ENCODE measurements around the gene MARCHF10.

Gene MARCHF10

DNA sequence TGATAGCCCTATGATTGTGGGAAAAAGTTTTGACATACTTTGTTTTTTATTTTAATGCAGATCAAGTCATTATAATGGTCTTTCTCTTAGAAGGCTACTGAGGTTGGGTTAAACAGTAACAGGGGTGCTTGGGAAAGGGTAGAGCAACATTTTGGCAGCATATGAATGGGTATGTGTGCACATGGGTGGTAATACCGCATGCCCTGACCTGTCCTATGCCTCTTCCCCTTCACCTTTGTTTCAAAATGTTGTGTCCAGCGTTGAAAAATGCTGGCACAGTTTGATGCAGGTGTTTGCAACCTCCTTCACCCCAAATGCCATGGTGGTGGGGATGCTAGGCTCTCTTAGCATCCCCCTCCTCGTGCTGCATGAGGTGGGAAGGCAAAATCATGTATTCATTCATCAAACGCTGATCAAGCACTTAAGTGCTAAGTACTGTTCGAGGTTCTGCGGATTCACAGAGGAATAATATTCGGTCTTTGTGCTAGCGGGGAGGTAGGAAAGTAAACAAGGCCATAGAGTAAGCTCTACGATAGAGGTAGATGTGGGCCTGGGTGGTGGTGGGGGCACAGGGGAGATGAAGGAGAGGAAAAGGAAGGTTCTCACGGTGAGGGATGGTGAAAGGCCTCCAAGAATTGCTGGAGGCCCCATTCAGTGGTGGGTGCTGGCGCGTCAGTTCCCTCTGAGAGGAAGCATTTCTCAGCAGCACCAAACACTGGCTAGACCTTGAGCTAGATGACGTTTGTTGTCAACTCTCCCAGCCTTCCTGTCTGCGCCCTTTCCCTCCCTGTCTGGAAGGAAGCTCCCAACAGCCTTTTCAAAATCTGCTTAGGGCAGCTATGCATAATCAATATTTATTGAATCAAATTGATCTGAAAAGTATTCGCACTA, 13.3 kb upstream of the MARCHF10 start:
- ATAC-seq (ENCODE audit: low read depth) (no peak), DNase-seq (ENCODE audit: low spot score) (no peak)
- TF ChIP-seq, protein P1, sequence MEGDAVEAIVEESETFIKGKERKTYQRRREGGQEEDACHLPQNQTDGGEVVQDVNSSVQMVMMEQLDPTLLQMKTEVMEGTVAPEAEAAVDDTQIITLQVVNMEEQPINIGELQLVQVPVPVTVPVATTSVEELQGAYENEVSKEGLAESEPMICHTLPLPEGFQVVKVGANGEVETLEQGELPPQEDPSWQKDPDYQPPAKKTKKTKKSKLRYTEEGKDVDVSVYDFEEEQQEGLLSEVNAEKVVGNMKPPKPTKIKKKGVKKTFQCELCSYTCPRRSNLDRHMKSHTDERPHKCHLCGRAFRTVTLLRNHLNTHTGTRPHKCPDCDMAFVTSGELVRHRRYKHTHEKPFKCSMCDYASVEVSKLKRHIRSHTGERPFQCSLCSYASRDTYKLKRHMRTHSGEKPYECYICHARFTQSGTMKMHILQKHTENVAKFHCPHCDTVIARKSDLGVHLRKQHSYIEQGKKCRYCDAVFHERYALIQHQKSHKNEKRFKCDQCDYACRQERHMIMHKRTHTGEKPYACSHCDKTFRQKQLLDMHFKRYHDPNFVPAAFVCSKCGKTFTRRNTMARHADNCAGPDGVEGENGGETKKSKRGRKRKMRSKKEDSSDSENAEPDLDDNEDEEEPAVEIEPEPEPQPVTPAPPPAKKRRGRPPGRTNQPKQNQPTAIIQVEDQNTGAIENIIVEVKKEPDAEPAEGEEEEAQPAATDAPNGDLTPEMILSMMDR (IDR thresholded peaks at IDR 0.05; ENCODE audit: poor library complexity, severe bottlenecking), result no peak
- Histone ChIP-seq H3K36me3 (ENCODE audit: low read depth) (no peaks in the 10 kb centered on the region), H3K9me3 (ENCODE audit: severe bottlenecking) (no peaks in the 10 kb centered on the region), H3K27ac (ENCODE audit: poor library complexity, severe bottlenecking) (peak overlapping the region; percentile 98), H3K4me1 (ENCODE audit: insufficient read depth, poor library complexity, severe bottlenecking) (peaks cover 66% of the 10 kb centered on the region), H3K4me3 (ENCODE audit: severe bottlenecking) (no peak overlapping the region), H3K27me3 (ENCODE audit: insufficient read depth, poor library complexity, severe bottlenecking) (no peaks in the 10 kb centered on the region)

DNA sequence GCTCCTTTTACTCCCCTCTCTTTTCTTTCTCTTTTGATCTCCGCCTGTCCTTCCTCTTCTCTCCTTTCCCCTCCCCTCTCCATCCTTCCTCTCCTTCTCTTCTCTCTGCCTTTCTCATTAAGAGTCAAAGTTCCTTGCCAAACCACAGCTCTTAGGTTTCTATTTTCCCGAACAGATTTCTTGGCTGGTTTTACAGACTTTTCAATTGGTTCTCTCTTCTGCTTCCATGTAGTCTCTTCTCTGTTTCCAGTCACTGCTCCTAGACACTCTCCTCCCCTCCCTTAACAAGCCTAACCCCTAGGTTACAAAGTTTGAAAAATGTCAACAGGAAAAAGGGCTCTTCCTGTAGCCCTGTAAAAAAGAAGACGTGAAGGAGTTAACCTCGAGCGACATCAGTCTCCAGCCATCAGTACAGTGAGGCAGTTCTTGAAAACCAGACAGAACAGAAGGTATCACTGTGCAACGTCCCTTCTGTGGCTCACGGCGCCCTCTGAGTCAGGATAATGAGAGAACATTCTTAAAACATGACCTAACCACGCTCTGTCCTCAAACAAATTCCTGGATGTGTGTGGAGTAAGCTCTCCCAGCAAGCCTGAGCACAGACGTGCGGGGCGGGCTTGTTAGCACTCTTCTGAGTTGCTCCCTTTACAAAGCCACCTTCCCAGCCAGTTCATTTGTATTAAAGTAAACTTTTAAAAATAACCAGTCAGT, 11.6 kb upstream of the MARCHF10 start:
- peak; percentile 93 for DNase-seq (ENCODE audit: low spot score)
- Histone ChIP-seq H3K36me3 (ENCODE audit: low read depth) (no peaks in the 10 kb centered on the region), H3K27me3 (ENCODE audit: insufficient read depth, poor library complexity, severe bottlenecking) (no peaks in the 10 kb centered on the region), H3K4me3 (ENCODE audit: severe bottlenecking) (no peak overlapping the region), H3K9me3 (ENCODE audit: severe bottlenecking) (no peaks in the 10 kb centered on the region), H3K27ac (ENCODE audit: poor library complexity, severe bottlenecking) (peak overlapping the region; percentile 98), H3K4me1 (ENCODE audit: insufficient read depth, poor library complexity, severe bottlenecking) (peaks cover 53% of the 10 kb centered on the region)
- TF ChIP-seq, protein P1 (IDR thresholded peaks at IDR 0.05; ENCODE audit: poor library complexity, severe bottlenecking), result peak; percentile 28
- ATAC-seq (ENCODE audit: low read depth), result peak; percentile 84

DNA sequence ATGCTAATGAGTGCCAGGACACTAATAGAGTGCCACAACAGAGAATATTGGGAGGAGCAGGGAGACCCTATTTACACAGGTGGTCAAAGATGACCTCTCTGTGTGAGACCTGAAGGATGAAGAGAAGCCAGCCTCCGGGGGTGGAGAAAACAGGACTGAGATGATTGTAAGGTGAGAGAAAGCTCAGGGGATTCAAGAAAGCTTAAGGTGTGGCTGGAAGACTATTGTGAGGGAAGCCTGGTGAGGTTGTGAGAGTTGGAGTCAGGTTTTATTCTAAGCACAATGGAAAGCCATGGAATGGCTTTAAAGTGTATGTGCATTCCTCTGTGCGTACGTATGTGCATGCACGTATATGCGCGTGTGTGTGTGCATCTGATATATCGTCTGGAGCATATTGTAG, 10.4 kb upstream of the MARCHF10 start:
- H3K4me1 ChIP-seq (ENCODE audit: insufficient read depth, poor library complexity, severe bottlenecking), result peaks cover 42% of the 10 kb centered on the region
- no peak for DNase-seq (ENCODE audit: low spot score)
- H3K9me3 ChIP-seq (ENCODE audit: severe bottlenecking), result peaks cover 3% of the 10 kb centered on the region
- TF ChIP-seq, protein P1 (IDR thresholded peaks at IDR 0.05; ENCODE audit: poor library complexity, severe bottlenecking), result no peak
- H3K4me3 ChIP-seq (ENCODE audit: severe bottlenecking), result no peak overlapping the region
- H3K27ac ChIP-seq (ENCODE audit: poor library complexity, severe bottlenecking), result peak overlapping the region; percentile 98
- no peaks in the 10 kb centered on the region for H3K27me3 ChIP-seq (ENCODE audit: insufficient read depth, poor library complexity, severe bottlenecking)
- H3K36me3 ChIP-seq (ENCODE audit: low read depth), result no peaks in the 10 kb centered on the region
- ATAC-seq (ENCODE audit: low read depth), result no peak

DNA sequence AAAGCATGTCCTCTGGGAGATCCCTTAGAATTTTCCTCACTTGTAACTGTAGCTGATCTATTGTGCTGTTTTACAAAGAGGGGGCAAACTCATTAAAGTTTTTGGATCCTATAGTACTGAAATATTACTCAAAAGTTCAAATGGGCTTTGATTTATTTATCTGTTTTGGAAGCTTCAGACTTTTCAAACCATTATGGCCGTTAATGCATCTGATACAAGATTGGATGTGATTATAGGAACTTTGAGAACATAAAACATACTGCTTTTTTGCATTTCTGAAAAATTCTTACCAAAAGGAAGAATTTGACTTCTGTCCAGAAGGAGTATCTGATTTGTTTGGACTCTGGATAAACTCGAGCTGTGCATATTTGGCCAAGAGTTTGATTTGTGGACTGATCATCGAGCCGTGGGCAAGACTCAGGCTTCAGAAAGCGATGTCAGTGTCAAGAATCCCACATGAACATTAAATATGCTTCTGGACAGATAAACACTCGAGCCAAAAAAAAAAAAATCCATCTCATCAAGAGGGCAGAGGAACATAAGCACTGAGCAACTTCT, 8.2 kb upstream of the MARCHF10 start:
- peaks cover 21% of the 10 kb centered on the region for H3K4me1 ChIP-seq (ENCODE audit: insufficient read depth, poor library complexity, severe bottlenecking)
- no peaks in the 10 kb centered on the region for H3K27me3 ChIP-seq (ENCODE audit: insufficient read depth, poor library complexity, severe bottlenecking)
- DNase-seq (ENCODE audit: low spot score), result no peak
- no peak for ATAC-seq (ENCODE audit: low read depth)
- H3K4me3 ChIP-seq (ENCODE audit: severe bottlenecking), result no peak overlapping the region
- TF ChIP-seq, protein P1 (IDR thresholded peaks at IDR 0.05; ENCODE audit: poor library complexity, severe bottlenecking), result no peak
- H3K36me3 ChIP-seq (ENCODE audit: low read depth), result no peaks in the 10 kb centered on the region
- peaks cover 3% of the 10 kb centered on the region for H3K9me3 ChIP-seq (ENCODE audit: severe bottlenecking)
- no peak overlapping the region for H3K27ac ChIP-seq (ENCODE audit: poor library complexity, severe bottlenecking)

Measured in RWPE2 (cell line).